22Rv1 (cell line): ENCODE results near the gene MEIKIN.

Experiments used
- ZFX ChIP-seq: fragments of 450-650 bp; IDR thresholded peaks from 2 replicates; pipeline ENCODE4 v1.6.1; 2017; ENCODE audit warnings: antibody characterized with exemption, borderline replicate concordance
- TF ChIP-seq, protein P1 (sequence below): fragments of 450-650 bp; IDR thresholded peaks from 2 replicates; pipeline ENCODE4 v1.5.1; 2017; ENCODE audit warnings: mild to moderate bottlenecking

DNA sequence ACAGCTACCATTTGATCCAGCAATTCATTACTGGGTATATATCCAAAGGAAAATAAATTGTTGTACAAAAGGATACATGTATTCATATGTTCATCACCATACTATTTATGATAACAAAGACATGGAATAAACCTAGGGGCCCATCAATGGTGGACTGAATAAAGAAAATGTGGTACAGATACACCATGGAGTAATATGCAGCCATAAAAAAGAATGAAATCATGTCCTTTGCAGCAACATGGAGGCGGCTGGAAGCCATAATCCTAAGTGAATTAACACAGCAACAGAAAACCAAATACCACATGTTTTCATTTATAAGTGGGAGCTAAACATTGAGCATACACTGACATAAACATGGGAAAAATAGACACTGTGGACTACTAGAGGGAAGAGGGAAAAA lies 185.8 kb downstream of the MEIKIN start:
- TF ChIP-seq, protein P1, sequence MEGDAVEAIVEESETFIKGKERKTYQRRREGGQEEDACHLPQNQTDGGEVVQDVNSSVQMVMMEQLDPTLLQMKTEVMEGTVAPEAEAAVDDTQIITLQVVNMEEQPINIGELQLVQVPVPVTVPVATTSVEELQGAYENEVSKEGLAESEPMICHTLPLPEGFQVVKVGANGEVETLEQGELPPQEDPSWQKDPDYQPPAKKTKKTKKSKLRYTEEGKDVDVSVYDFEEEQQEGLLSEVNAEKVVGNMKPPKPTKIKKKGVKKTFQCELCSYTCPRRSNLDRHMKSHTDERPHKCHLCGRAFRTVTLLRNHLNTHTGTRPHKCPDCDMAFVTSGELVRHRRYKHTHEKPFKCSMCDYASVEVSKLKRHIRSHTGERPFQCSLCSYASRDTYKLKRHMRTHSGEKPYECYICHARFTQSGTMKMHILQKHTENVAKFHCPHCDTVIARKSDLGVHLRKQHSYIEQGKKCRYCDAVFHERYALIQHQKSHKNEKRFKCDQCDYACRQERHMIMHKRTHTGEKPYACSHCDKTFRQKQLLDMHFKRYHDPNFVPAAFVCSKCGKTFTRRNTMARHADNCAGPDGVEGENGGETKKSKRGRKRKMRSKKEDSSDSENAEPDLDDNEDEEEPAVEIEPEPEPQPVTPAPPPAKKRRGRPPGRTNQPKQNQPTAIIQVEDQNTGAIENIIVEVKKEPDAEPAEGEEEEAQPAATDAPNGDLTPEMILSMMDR: no peak
- TF ChIP-seq ZFX: no peak
